WI38 (cell line): ENCODE data around the gene GLI2.

Experiments used
- H3K4me3 ChIP-seq: 2 replicates; pipeline ENCODE4 v1.5.1; 2011; ENCODE audit warnings: low read depth, mild to moderate bottlenecking, control low read depth, low read length
- CTCF ChIP-seq: IDR thresholded peaks from 2 replicates; pipeline ENCODE4 v1.5.1; 2012; ENCODE audit warnings: low read depth, mild to moderate bottlenecking, control low read depth, low read length

GLI2 gene

GRCh38 chr2:120702061-120702460 is 33.6 kb upstream of the GLI2 start:
- no peak overlapping the region for H3K4me3 ChIP-seq
- no peak for TF ChIP-seq CTCF

GRCh38 chr2:120702801-120703200 is 32.9 kb upstream of the GLI2 start:
- no peak overlapping the region for H3K4me3 ChIP-seq
- no peak for TF ChIP-seq CTCF

- no peak overlapping the region for H3K4me3 ChIP-seq
- no peak for TF ChIP-seq CTCF
Observed at GRCh38 chr2:120703330-120703994, 32.2 kb upstream of the GLI2 start.

GRCh38 chr2:120704696-120705095 is 31.0 kb upstream of the GLI2 start:
- H3K4me3 ChIP-seq: no peak overlapping the region
- TF ChIP-seq CTCF: no peak

- H3K4me3 ChIP-seq: no peak overlapping the region
- TF ChIP-seq CTCF: no peak
Observed at GRCh38 chr2:120707816-120708215, 27.9 kb upstream of the GLI2 start.

- no peak for TF ChIP-seq CTCF
- no peak overlapping the region for H3K4me3 ChIP-seq
Observed at GRCh38 chr2:120708944-120709607, 26.6 kb upstream of the GLI2 start.

GRCh38 chr2:120709608-120710041 is 26.0 kb upstream of the GLI2 start:
- TF ChIP-seq CTCF: no peak
- no peak overlapping the region for H3K4me3 ChIP-seq
